ENCODE data around the gene FAM200A. TPM values are rescaled to one million over a fixed set of nuclear protein-coding genes. Genes with fewer than 3 reads are reported as not detected.

FAM200A gene
- total and polyA plus RNA-seq, 3 experiments from 2014 or later: 7.6 to 8.4 (median 7.9) TPM

- Histone ChIP-seq H3K27ac (ENCODE audit: low read depth, low read length) (no peak overlapping the region), H3K9me3 (ENCODE audit: low read length) (no peaks in the 10 kb centered on the region), H3K4me1 (ENCODE audit: insufficient read depth, low read length) (peaks cover 18% of the 10 kb centered on the region), H3K4me3 (ENCODE audit: low read length) (no peak overlapping the region), H3K36me3 (ENCODE audit: insufficient read depth, low read length) (peaks cover 52% of the 10 kb centered on the region), H3K27me3 (ENCODE audit: insufficient read depth, low read length, poor library complexity, severe bottlenecking) (no peaks in the 10 kb centered on the region)
- POLR2A ChIA-PET: no interaction called here
- H3K4me3 Mint-ChIP-seq: peak overlapping the region in 2 of 7 donors; percentile 18 to 46
- CTCF ChIA-PET: no interaction called here
- peaks cover 0 to 75% (median 28%) of the 10 kb centered on the region in 3 donors for H3K36me3 Mint-ChIP-seq
- peak in 1 of 5 donors; percentile 49 for DNase-seq
- H3K9me3 Mint-ChIP-seq: no peaks in the 10 kb centered on the region
- H3K4me1 Mint-ChIP-seq: peaks cover 43 to 67% (median 55%) of the 10 kb centered on the region in 3 donors
- H3K27ac Mint-ChIP-seq: peak overlapping the region in 5 of 8 donors; percentile 3 to 97 (median 57)
- H3K27me3 Mint-ChIP-seq: peaks cover 0 to 2% of the 10 kb centered on the region in 2 donors
Observed at GRCh38 chr7:99562832-99563231, 10.9 kb upstream of the FAM200A start.

GRCh38 chr7:99562114-99562784, 10.3 kb upstream of the FAM200A start:
- peaks cover 0 to 2% of the 10 kb centered on the region in 2 donors for H3K27me3 Mint-ChIP-seq
- Histone ChIP-seq H3K4me1 (ENCODE audit: insufficient read depth, low read length) (peaks cover 21% of the 10 kb centered on the region), H3K4me3 (ENCODE audit: low read length) (no peak overlapping the region), H3K9me3 (ENCODE audit: low read length) (no peaks in the 10 kb centered on the region), H3K27me3 (ENCODE audit: insufficient read depth, low read length, poor library complexity, severe bottlenecking) (no peaks in the 10 kb centered on the region), H3K27ac (ENCODE audit: low read depth, low read length) (no peak overlapping the region), H3K36me3 (ENCODE audit: insufficient read depth, low read length) (peaks cover 52% of the 10 kb centered on the region)
- peak overlapping the region in 5 of 8 donors; percentile 18 to 97 (median 58) for H3K27ac Mint-ChIP-seq
- H3K4me1 Mint-ChIP-seq: peaks cover 49 to 73% (median 61%) of the 10 kb centered on the region in 3 donors
- peaks cover 0 to 1% (median 0%) of the 10 kb centered on the region in 5 donors for H3K9me3 Mint-ChIP-seq
- CTCF ChIA-PET: no interaction called here
- H3K4me3 Mint-ChIP-seq: peak overlapping the region in 2 of 7 donors; percentile 20 to 53
- POLR2A ChIA-PET: no interaction called here
- no peak for DNase-seq
- H3K36me3 Mint-ChIP-seq: peaks cover 0 to 76% (median 29%) of the 10 kb centered on the region in 3 donors

- ChIA-PET CTCF (no interaction called here), POLR2A (no interaction called here)
- peaks cover 0 to 1% (median 0%) of the 10 kb centered on the region in 5 donors for H3K9me3 Mint-ChIP-seq
- H3K4me3 ChIP-seq (ENCODE audit: low read length): no peak overlapping the region
- peak overlapping the region in 4 of 8 donors; percentile 19 to 97 (median 87) for H3K27ac Mint-ChIP-seq
- H3K27ac ChIP-seq (ENCODE audit: low read depth, low read length): no peak overlapping the region
- peaks cover 0 to 2% of the 10 kb centered on the region in 2 donors for H3K27me3 Mint-ChIP-seq
- H3K4me1 ChIP-seq (ENCODE audit: insufficient read depth, low read length): peaks cover 27% of the 10 kb centered on the region
- H3K36me3 Mint-ChIP-seq: peaks cover 0 to 80% (median 29%) of the 10 kb centered on the region in 3 donors
- H3K4me3 Mint-ChIP-seq: peak overlapping the region in 1 of 7 donors; percentile 53
- no peak for DNase-seq
- H3K4me1 Mint-ChIP-seq: peaks cover 52 to 78% (median 64%) of the 10 kb centered on the region in 3 donors
- no peaks in the 10 kb centered on the region for H3K27me3 ChIP-seq (ENCODE audit: insufficient read depth, low read length, poor library complexity, severe bottlenecking)
- peaks cover 52% of the 10 kb centered on the region for H3K36me3 ChIP-seq (ENCODE audit: insufficient read depth, low read length)
- H3K9me3 ChIP-seq (ENCODE audit: low read length): no peaks in the 10 kb centered on the region
Observed at GRCh38 chr7:99561737-99562051, 9.8 kb upstream of the FAM200A start.

GRCh38 chr7:99560834-99561736, 9.2 kb upstream of the FAM200A start:
- no peak for DNase-seq
- POLR2A ChIA-PET: interaction anchor here (0.6 kb wide), 1 partner anchor 63 kb away, joined by 3 read pairs; no protein-coding TSS in a partner anchor

GRCh38 chr7:99559175-99559915, 7.4 kb upstream of the FAM200A start:
- H3K4me1 ChIP-seq (ENCODE audit: insufficient read depth, low read length): peaks cover 33% of the 10 kb centered on the region
- H3K9me3 ChIP-seq (ENCODE audit: low read length): no peaks in the 10 kb centered on the region
- DNase-seq: peak in 1 of 5 donors; percentile 3
- no peaks in the 10 kb centered on the region for H3K27me3 ChIP-seq (ENCODE audit: insufficient read depth, low read length, poor library complexity, severe bottlenecking)
- Mint-ChIP-seq H3K36me3 (peaks cover 0 to 77% (median 20%) of the 10 kb centered on the region in 3 donors), H3K9me3 (peaks cover 0 to 1% (median 0%) of the 10 kb centered on the region in 5 donors), H3K27me3 (peaks cover 0 to 2% of the 10 kb centered on the region in 2 donors), H3K4me1 (peaks cover 52 to 81% (median 61%) of the 10 kb centered on the region in 3 donors), H3K27ac (peak overlapping the region; percentile 97 to 100 (median 99)), H3K4me3 (peak overlapping the region; percentile 93 to 100 (median 99))
- ChIA-PET CTCF (interaction anchor here (1.0 to 2.6 kb wide), 6 partner anchors 10 to 63 kb away, joined by 3 to 7 read pairs (median 4); partner anchors contain the start of genes ZKSCAN5 and ZNF394), POLR2A (interaction anchor here (0.5 to 3.6 kb wide), 11 partner anchors 18 to 503 kb away, joined by 4 to 34 read pairs (median 6); partner anchors contain the start of genes BUD31, CPSF4, PDAP1 and PTCD1)
- H3K36me3 ChIP-seq (ENCODE audit: insufficient read depth, low read length): peaks cover 35% of the 10 kb centered on the region
- H3K27ac ChIP-seq (ENCODE audit: low read depth, low read length): peak overlapping the region; percentile 98
- peak overlapping the region; percentile 86 for H3K4me3 ChIP-seq (ENCODE audit: low read length)

More at GRCh38 chr7:99560834-99561736, 9.2 kb upstream of the FAM200A start:
- peaks cover 47% of the 10 kb centered on the region for H3K36me3 ChIP-seq (ENCODE audit: insufficient read depth, low read length)
- H3K27ac ChIP-seq (ENCODE audit: low read depth, low read length): no peak overlapping the region
- CTCF ChIA-PET: interaction anchor here (2.0 kb wide), 1 partner anchor 37 kb away, joined by 6 read pairs; no protein-coding TSS in a partner anchor
- Mint-ChIP-seq H3K4me3 (peak overlapping the region; percentile 48 to 100 (median 84)), H3K4me1 (peaks cover 53 to 79% (median 65%) of the 10 kb centered on the region in 3 donors), H3K27ac (peak overlapping the region in 7 of 8 donors; percentile 59 to 99 (median 87)), H3K36me3 (peaks cover 0 to 79% (median 27%) of the 10 kb centered on the region in 3 donors), H3K9me3 (peaks cover 0 to 1% (median 0%) of the 10 kb centered on the region in 5 donors), H3K27me3 (peaks cover 0 to 2% of the 10 kb centered on the region in 2 donors)
- no peak overlapping the region for H3K4me3 ChIP-seq (ENCODE audit: low read length)
- H3K9me3 ChIP-seq (ENCODE audit: low read length): no peaks in the 10 kb centered on the region
- H3K4me1 ChIP-seq (ENCODE audit: insufficient read depth, low read length): peaks cover 31% of the 10 kb centered on the region
- H3K27me3 ChIP-seq (ENCODE audit: insufficient read depth, low read length, poor library complexity, severe bottlenecking): no peaks in the 10 kb centered on the region

- POLR2A ChIA-PET: interaction anchor here (0.5 to 3.6 kb wide), 18 partner anchors 19 to 1588 kb away, joined by 3 to 34 read pairs (median 4); partner anchors contain the start of genes BUD31, CPSF4, PDAP1 and PTCD1
- H3K4me3 Mint-ChIP-seq: peak within 1 kb of the TSS; percentile 93 to 100 (median 99)
- peaks cover 0 to 75% (median 13%) of the 10 kb centered on the region in 3 donors for H3K36me3 Mint-ChIP-seq
Observed at GRCh38 chr7:99558306-99559174, 6.6 kb upstream of the FAM200A start, which contains the start of gene ZNF655. TSS of gene ZNF655 (plus strand) at chr7:99558642. CDS start at chr7:99560560, 1,918 bp downstream.

More at GRCh38 chr7:99558306-99559174, 6.6 kb upstream of the FAM200A start, which contains the start of gene ZNF655:
- no peaks in the 10 kb centered on the region for H3K27me3 ChIP-seq (ENCODE audit: insufficient read depth, low read length, poor library complexity, severe bottlenecking)
- H3K27ac Mint-ChIP-seq: peak within 1 kb of the TSS; percentile 97 to 100 (median 99)
- peak within 1 kb of the TSS; percentile 86 for H3K4me3 ChIP-seq (ENCODE audit: low read length)
- peaks cover 45 to 73% (median 53%) of the 10 kb centered on the region in 3 donors for H3K4me1 Mint-ChIP-seq
- DNase-seq: peak; percentile 88 to 97 (median 95)
- H3K36me3 ChIP-seq (ENCODE audit: insufficient read depth, low read length): peaks cover 27% of the 10 kb centered on the region
- H3K4me1 ChIP-seq (ENCODE audit: insufficient read depth, low read length): peaks cover 33% of the 10 kb centered on the region
- peaks cover 0 to 1% (median 0%) of the 10 kb centered on the region in 5 donors for H3K9me3 Mint-ChIP-seq
- CTCF ChIA-PET: interaction anchor here (0.9 to 2.6 kb wide), 7 partner anchors 14 to 66 kb away, joined by 3 to 7 read pairs (median 4); partner anchors contain the start of genes ZKSCAN5 and ZNF394
- H3K27me3 Mint-ChIP-seq: peaks cover 0 to 2% of the 10 kb centered on the region in 2 donors
- no peaks in the 10 kb centered on the region for H3K9me3 ChIP-seq (ENCODE audit: low read length)
- H3K27ac ChIP-seq (ENCODE audit: low read depth, low read length): peak within 1 kb of the TSS; percentile 98

All from CD8-positive, alpha-beta memory T cell (primary cell).